SK-N-SH treated with all-trans-retinoic acid at 6 μM for 48 hours (cell line): ENCODE measurements around the gene NTF3.

Experiments used
- ATAC-seq: fragments of 200-7000 bp; cut with Tn5 transposase; 3 replicates; pipeline ENCODE4 v1.9.1; 2020; ENCODE audit warnings: mild to moderate bottlenecking, moderate library complexity
- ARNTL ChIP-seq: fragments of 450-650 bp; formaldehyde crosslinking; IDR thresholded peaks from 2 replicates; pipeline ENCODE4 v1.5.0; 2020; ENCODE audit warnings: low read depth, mild to moderate bottlenecking, moderate library complexity, borderline replicate concordance
- BACH2 ChIP-seq: fragments of 250-450 bp; sonication (Bioruptor Pico); IDR thresholded peaks from 2 replicates; pipeline ENCODE4 v1.9.0; 2021; ENCODE audit warnings: mild to moderate bottlenecking, borderline replicate concordance
- CREB5 ChIP-seq: fragments of 250-450 bp; sonication (Bioruptor Pico); IDR thresholded peaks from 2 replicates; pipeline ENCODE4 v1.5.1; 2020; ENCODE audit warnings: low read depth, mild to moderate bottlenecking, moderate library complexity
- CSDC2 ChIP-seq: fragments of 250-450 bp; sonication (Bioruptor Pico); IDR thresholded peaks from 2 replicates; pipeline ENCODE4 v1.5.0; 2020; ENCODE audit warnings: mild to moderate bottlenecking, moderate library complexity
- ESRRG ChIP-seq: fragments of 250-450 bp; sonication (Bioruptor Pico); IDR thresholded peaks from 2 replicates; pipeline ENCODE4 v1.6.1; 2021; ENCODE audit warnings: mild to moderate bottlenecking
- GLIS3 ChIP-seq: fragments of 250-450 bp; sonication (Bioruptor Pico); IDR thresholded peaks from 2 replicates; pipeline ENCODE4 v1.5.0; 2020; ENCODE audit warnings: mild to moderate bottlenecking, moderate library complexity
- ISL1 ChIP-seq: fragments of 250-450 bp; sonication (Bioruptor Pico); IDR thresholded peaks from 2 replicates; pipeline ENCODE4 v2.1.2; 2022; ENCODE audit warnings: mild to moderate bottlenecking, moderate library complexity
- OSR1 ChIP-seq: fragments of 250-450 bp; sonication (Bioruptor Pico); IDR thresholded peaks from 2 replicates; pipeline ENCODE4 v1.8.0; 2022; ENCODE audit warnings: moderate library complexity, mild to moderate bottlenecking, inconsistent platforms
- PATZ1 ChIP-seq: fragments of 250-450 bp; sonication (Bioruptor Pico); IDR thresholded peaks from 2 replicates; pipeline ENCODE4 v1.8.0; 2020; ENCODE audit warnings: mild to moderate bottlenecking, moderate library complexity, borderline replicate concordance
- POU6F1 ChIP-seq: fragments of 250-450 bp; sonication (Bioruptor Pico); IDR thresholded peaks from 2 replicates; pipeline ENCODE4 v1.8.0; 2021; ENCODE audit warnings: low read depth, mild to moderate bottlenecking, moderate library complexity, borderline replicate concordance
- PPARA ChIP-seq: fragments of 250-450 bp; sonication (Bioruptor Pico); IDR thresholded peaks from 2 replicates; pipeline ENCODE4 v1.5.0; 2020; ENCODE audit warnings: mild to moderate bottlenecking, borderline replicate concordance
- RARB ChIP-seq: fragments of 250-450 bp; sonication (Bioruptor Pico); IDR thresholded peaks from 2 replicates; pipeline ENCODE4 v1.8.0; 2021; ENCODE audit warnings: mild to moderate bottlenecking, moderate library complexity
- TCF4 ChIP-seq: fragments of 250-450 bp; sonication (Bioruptor Pico); IDR thresholded peaks from 2 replicates; pipeline ENCODE4 v1.8.0; 2021; ENCODE audit warnings: mild to moderate bottlenecking, moderate library complexity, borderline replicate concordance
- TOX ChIP-seq: fragments of 250-450 bp; sonication (Bioruptor Pico); IDR thresholded peaks from 2 replicates; pipeline ENCODE4 v1.8.0; 2021; ENCODE audit warnings: mild to moderate bottlenecking, moderate library complexity, borderline replicate concordance
- TSHZ2 ChIP-seq: fragments of 250-450 bp; sonication (Bioruptor Pico); IDR thresholded peaks from 2 replicates; pipeline ENCODE4 v1.5.0; 2020; ENCODE audit warnings: mild to moderate bottlenecking, moderate library complexity
- ZC3H10 ChIP-seq: fragments of 250-450 bp; sonication (Bioruptor Pico); IDR thresholded peaks from 2 replicates; pipeline ENCODE4 v1.5.1; 2021; ENCODE audit warnings: mild to moderate bottlenecking, moderate library complexity
- ZFP3 ChIP-seq: fragments of 250-450 bp; sonication (Bioruptor Pico); IDR thresholded peaks from 2 replicates; pipeline ENCODE4 v1.5.0; 2020; ENCODE audit warnings: mild to moderate bottlenecking, moderate library complexity
- ZFP30 ChIP-seq: fragments of 450-650 bp; formaldehyde crosslinking; IDR thresholded peaks from 2 replicates; pipeline ENCODE4 v1.5.0; 2022; ENCODE audit warnings: mild to moderate bottlenecking, moderate library complexity
- ZNF70 ChIP-seq: fragments of 450-650 bp; formaldehyde crosslinking; IDR thresholded peaks from 2 replicates; pipeline ENCODE4 v1.5.0; 2020; ENCODE audit warnings: mild to moderate bottlenecking, moderate library complexity

NTF3 gene

GRCh38 chr12:5524116-5524768 lies 92.3 kb downstream of the NTF3 start:
- TF ChIP-seq ARNTL = no peak
- no peak for TF ChIP-seq PATZ1 (CRISPR knock-in tag)
- no peak for TF ChIP-seq TCF4 (CRISPR knock-in tag)
- no peak for TF ChIP-seq ESRRG (CRISPR knock-in tag)
- TF ChIP-seq CSDC2 = no peak
- TF ChIP-seq ZNF70 (CRISPR knock-in tag) = no peak
- no peak for TF ChIP-seq OSR1
- TF ChIP-seq TSHZ2 (CRISPR knock-in tag) = no peak
- TF ChIP-seq POU6F1 (CRISPR knock-in tag) = no peak
- no peak for TF ChIP-seq TOX (CRISPR knock-in tag)
- TF ChIP-seq GLIS3 = no peak
- no peak for TF ChIP-seq ZFP3 (CRISPR knock-in tag)
- no peak for TF ChIP-seq ISL1 (CRISPR knock-in tag)
- no peak for TF ChIP-seq ZC3H10 (CRISPR knock-in tag)
- no peak for ATAC-seq

- ATAC-seq = no peak
- TF ChIP-seq ZFP30 (CRISPR knock-in tag) = no peak
- TF ChIP-seq POU6F1 (CRISPR knock-in tag) = no peak
- no peak for TF ChIP-seq OSR1
- TF ChIP-seq ESRRG (CRISPR knock-in tag) = no peak
- TF ChIP-seq ZC3H10 (CRISPR knock-in tag) = no peak
- no peak for TF ChIP-seq ZNF70 (CRISPR knock-in tag)
- no peak for TF ChIP-seq ZFP3 (CRISPR knock-in tag)
- no peak for TF ChIP-seq TCF4 (CRISPR knock-in tag)
- TF ChIP-seq CREB5 (CRISPR knock-in tag) = no peak
- TF ChIP-seq PPARA = no peak
- no peak for TF ChIP-seq RARB (CRISPR knock-in tag)
- TF ChIP-seq, all 23 proteins: peak for 0
Observed at GRCh38 chr12:5524769-5525436, 93.0 kb downstream of the NTF3 start.

- ATAC-seq = no peak
- TF ChIP-seq ESRRG (CRISPR knock-in tag) (no peak), BACH2 (CRISPR knock-in tag) (no peak)
Observed at GRCh38 chr12:5525783-5526367, 94.0 kb downstream of the NTF3 start.
